Keratinocyte (primary cell): Measurements from ENCODE around the gene PTK6. TPM values are rescaled to one million over a fixed set of nuclear protein-coding genes. Genes with fewer than 3 reads are reported as not detected.
A peak's percentile ranks its signal among the peaks of the same experiment; 100 is the strongest.

ENCODE experiments used
- DNase-seq: peaks from one replicate; pipeline ENCODE4 v3.0.0-alpha.2; 2011; ENCODE audit warnings: low read depth, missing footprints, low spot score
- FAIRE-seq: peaks from 2 replicates; lab custom pipeline; 2011; peaks lifted over from hg19 to GRCh38; lab: Jason Lieb, UNC
- H2AFZ ChIP-seq: 2 replicates; pipeline ENCODE4 v1.6.0; 2012; ENCODE audit warnings: low read length, control low read depth, inconsistent platforms; ENCODE audit not compliant: control insufficient read depth
- H3K27ac ChIP-seq: 2 replicates; pipeline ENCODE4 v1.5.1; 2011; ENCODE audit warnings: low read length; ENCODE audit not compliant: control insufficient read depth, insufficient read depth
- H3K27me3 ChIP-seq: 3 replicates; pipeline ENCODE4 v1.6.0; 2011; ENCODE audit warnings: low read length; ENCODE audit not compliant: control insufficient read depth, insufficient read depth; ENCODE audit errors: extremely low read depth
- H3K36me3 ChIP-seq, 2 experiments: 2 replicates in 1 of 2; 3 replicates in 1 of 2; pipeline ENCODE4 v1.5.1; 2011; ENCODE audit warnings: low read length in 2 of 2, mild to moderate bottlenecking in 1 of 2; ENCODE audit not compliant: control insufficient read depth in 2 of 2, insufficient read depth in 2 of 2; ENCODE audit errors: extremely low read depth in 1 of 2
- H3K4me1 ChIP-seq: 3 replicates; pipeline ENCODE4 v1.5.1; 2011; ENCODE audit warnings: low read length; ENCODE audit not compliant: control insufficient read depth, insufficient read depth; ENCODE audit errors: extremely low read depth
- H3K4me2 ChIP-seq: 3 replicates; pipeline ENCODE4 v1.6.0; 2011; ENCODE audit warnings: low read depth, low read length; ENCODE audit not compliant: control insufficient read depth, insufficient read depth; ENCODE audit errors: extremely low read depth
- H3K4me3 ChIP-seq, 3 experiments: fragments of 200-600 bp in 1 of 3; sonication (generic) in 1 of 3; 2 replicates in 2 of 3; 3 replicates in 1 of 3; pipeline ENCODE4 v1.5.1; 2011 to 2016; ENCODE audit warnings: low read length in 3 of 3, mild to moderate bottlenecking in 3 of 3, control low read depth in 2 of 3, inconsistent platforms in 1 of 3, low read depth in 1 of 3, mixed read lengths in 1 of 3, mixed run types in 1 of 3, moderate library complexity in 1 of 3; ENCODE audit not compliant: control insufficient read depth in 2 of 3, insufficient read depth in 2 of 3; ENCODE audit errors: extremely low read depth in 1 of 3
- H3K79me2 ChIP-seq: 2 replicates; pipeline ENCODE4 v1.6.0; 2012; ENCODE audit warnings: low read length; ENCODE audit not compliant: control insufficient read depth, insufficient read depth
- H3K9ac ChIP-seq: 3 replicates; pipeline ENCODE4 v1.6.0; 2011; ENCODE audit warnings: low read length; ENCODE audit not compliant: control insufficient read depth, insufficient read depth; ENCODE audit errors: extremely low read depth
- H3K9me1 ChIP-seq: 3 replicates; pipeline ENCODE4 v1.6.0; 2011; ENCODE audit warnings: low read length; ENCODE audit not compliant: control insufficient read depth, insufficient read depth; ENCODE audit errors: extremely low read depth
- H3K9me3 ChIP-seq: 2 replicates; pipeline ENCODE4 v1.5.1; 2012; ENCODE audit warnings: low read depth, low read length; ENCODE audit not compliant: control insufficient read depth
- H4K20me1 ChIP-seq: 3 replicates; pipeline ENCODE4 v1.6.0; 2011; ENCODE audit warnings: low read length; ENCODE audit not compliant: control insufficient read depth, insufficient read depth; ENCODE audit errors: extremely low read depth
- EZH2 ChIP-seq: IDR thresholded peaks from one replicate; pipeline ENCODE4 v1.6.1; 2012; ENCODE audit warnings: inconsistent platforms, mild to moderate bottlenecking, low read length, moderate library complexity
- dilution Hi-C: fragments of 300-500 bp; cut with MboI; formaldehyde crosslinking; loops from one replicate; pipeline ENCODE4 v1.7.0; 2020; ENCODE audit warnings: low sequenced_read_pairs; ENCODE audit not compliant: extremely low pct_ligation_motif_present
- polyA plus RNA-seq, 5 experiments: library from polyadenylated mRNA; depleted of rRNA in 3 of 5; stranded (reverse) in 3 of 5; stranded (forward) in 1 of 5; unstranded in 1 of 5; fragments of >200 nt; gene quantifications; 1 replicate in 1 of 5; 2 replicates in 3 of 5; 3 replicates in 1 of 5; pipeline versions ENCODE4 v1.2.1 to v1.2.3, GENCODE V29; 2011 to 2012; ENCODE audit warnings: missing spikeins in 2 of 5, low read depth in 1 of 5, low replicate concordance in 1 of 5
- TF ChIP-seq, protein P1 (sequence below), 3 experiments: IDR thresholded peaks in 1 of 3; conservative IDR thresholded peaks in 1 of 3; optimal IDR thresholded peaks in 1 of 3; 2 replicates in 2 of 3; 3 replicates in 1 of 3; pipeline versions ENCODE3 to v1.5.1; 2011; ENCODE audit warnings: low read length in 3 of 3, mild to moderate bottlenecking in 3 of 3, moderate library complexity in 2 of 3, control low read depth in 1 of 3, inconsistent platforms in 1 of 3; ENCODE audit not compliant: insufficient read depth in 2 of 3; ENCODE audit errors: extremely low read depth in 1 of 3

The PTK6 gene
- polyA plus RNA-seq, 1 donor (not counting 4 experiments of a cell fraction or from before 2014, with no cell fraction given), result 28.5 TPM

DNA sequence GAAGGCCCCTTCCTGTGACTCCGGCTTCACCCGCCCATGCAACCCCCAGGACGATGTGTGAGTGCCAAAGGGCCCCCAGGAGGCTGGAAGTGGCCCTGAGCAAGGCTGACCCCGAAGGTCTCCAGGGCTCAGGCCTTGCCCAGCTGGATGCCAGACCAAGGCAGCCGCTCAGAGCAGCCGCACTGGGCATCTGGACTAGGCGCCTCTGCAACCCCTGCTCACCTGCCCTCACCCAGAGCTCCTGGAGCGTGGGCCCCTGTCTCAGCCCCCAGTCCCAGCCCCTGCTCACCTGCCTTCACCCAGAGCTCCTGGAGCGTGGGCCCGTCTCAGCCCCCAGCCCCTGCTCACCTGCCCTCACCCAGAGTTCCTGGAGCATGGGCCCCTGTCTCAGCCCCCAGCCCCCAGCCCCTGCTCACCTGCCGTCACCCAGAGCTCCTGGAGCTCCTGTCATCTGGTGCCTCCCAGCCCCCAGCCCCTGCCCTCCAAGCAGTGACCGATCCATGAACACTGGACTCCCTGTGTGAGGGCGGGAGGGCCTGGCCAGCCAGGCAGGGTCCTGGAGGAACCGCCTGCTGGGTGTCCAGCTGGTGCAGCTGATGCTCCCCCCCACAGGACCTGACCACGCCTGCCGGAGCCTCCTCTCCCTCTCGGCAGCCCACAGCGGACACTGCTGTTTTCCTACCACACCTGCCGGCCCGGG, 9.2 kb upstream of the PTK6 start:
- Histone ChIP-seq H3K9me1 (no peaks in the 10 kb centered on the region), H3K27me3 (peaks cover 3% of the 10 kb centered on the region), H3K9me3 (no peaks in the 10 kb centered on the region), H4K20me1 (no peaks in the 10 kb centered on the region), H3K9ac (no peak overlapping the region), H3K4me3 (no peak overlapping the region), H3K4me1 (peaks cover 40% of the 10 kb centered on the region), H3K4me2 (no peak overlapping the region), H3K79me2 (no peaks in the 10 kb centered on the region), H3K27ac (no peak overlapping the region), H2AFZ (no peak overlapping the region), H3K36me3 (no peaks in the 10 kb centered on the region)
- TF ChIP-seq, protein P1, sequence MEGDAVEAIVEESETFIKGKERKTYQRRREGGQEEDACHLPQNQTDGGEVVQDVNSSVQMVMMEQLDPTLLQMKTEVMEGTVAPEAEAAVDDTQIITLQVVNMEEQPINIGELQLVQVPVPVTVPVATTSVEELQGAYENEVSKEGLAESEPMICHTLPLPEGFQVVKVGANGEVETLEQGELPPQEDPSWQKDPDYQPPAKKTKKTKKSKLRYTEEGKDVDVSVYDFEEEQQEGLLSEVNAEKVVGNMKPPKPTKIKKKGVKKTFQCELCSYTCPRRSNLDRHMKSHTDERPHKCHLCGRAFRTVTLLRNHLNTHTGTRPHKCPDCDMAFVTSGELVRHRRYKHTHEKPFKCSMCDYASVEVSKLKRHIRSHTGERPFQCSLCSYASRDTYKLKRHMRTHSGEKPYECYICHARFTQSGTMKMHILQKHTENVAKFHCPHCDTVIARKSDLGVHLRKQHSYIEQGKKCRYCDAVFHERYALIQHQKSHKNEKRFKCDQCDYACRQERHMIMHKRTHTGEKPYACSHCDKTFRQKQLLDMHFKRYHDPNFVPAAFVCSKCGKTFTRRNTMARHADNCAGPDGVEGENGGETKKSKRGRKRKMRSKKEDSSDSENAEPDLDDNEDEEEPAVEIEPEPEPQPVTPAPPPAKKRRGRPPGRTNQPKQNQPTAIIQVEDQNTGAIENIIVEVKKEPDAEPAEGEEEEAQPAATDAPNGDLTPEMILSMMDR (optimal IDR thresholded peaks at IDR 0.05 in 1 of 3, IDR thresholded peaks at IDR 0.05 in 1 of 3, conservative IDR thresholded peaks at IDR 0.05 in 1 of 3; ENCODE audit: extremely low read depth in 1 of 3, insufficient read depth in 2 of 3, low read length in 3 of 3), result no peak
- no peak for TF ChIP-seq EZH2
- dilution Hi-C loops, result no loop called here
- DNase-seq (no peak), FAIRE-seq (no peak)

DNA sequence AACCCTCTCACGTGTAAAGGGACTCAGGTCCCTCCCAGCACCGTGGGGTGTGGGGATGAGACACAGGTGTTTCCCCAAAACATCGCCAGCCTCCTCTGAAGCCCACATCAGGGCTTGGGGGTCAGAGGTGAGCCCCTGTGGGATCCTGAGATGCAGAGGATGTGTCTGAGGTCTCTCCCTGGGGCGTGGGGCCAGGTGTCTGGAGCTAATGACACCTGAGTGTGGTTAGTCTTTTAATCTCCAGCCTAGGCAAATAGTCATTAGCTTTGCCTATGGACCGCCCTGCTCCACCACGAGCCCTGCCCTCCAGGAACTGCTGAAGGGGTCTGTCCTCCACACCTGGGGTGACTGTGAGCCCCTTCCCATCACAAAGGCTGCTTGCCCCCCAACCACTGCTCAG, 8.6 kb upstream of the PTK6 start:
- no peak for FAIRE-seq
- dilution Hi-C loops, result no loop called here

More for the DNA sequence above, 8.6 kb upstream of the PTK6 start:
- H3K9me1 ChIP-seq, result no peaks in the 10 kb centered on the region
- peaks cover 40% of the 10 kb centered on the region for H3K4me1 ChIP-seq
- H3K27ac ChIP-seq, result peak overlapping the region; percentile 67
- no peaks in the 10 kb centered on the region for H3K79me2 ChIP-seq
- H3K27me3 ChIP-seq, result peaks cover 3% of the 10 kb centered on the region
- TF ChIP-seq, protein P1 (optimal IDR thresholded peaks at IDR 0.05 in 1 of 3, IDR thresholded peaks at IDR 0.05 in 1 of 3, conservative IDR thresholded peaks at IDR 0.05 in 1 of 3; ENCODE audit: extremely low read depth in 1 of 3, insufficient read depth in 2 of 3, low read length in 3 of 3), result no peak
- TF ChIP-seq EZH2, result no peak
- H3K9me3 ChIP-seq, result no peaks in the 10 kb centered on the region
- no peak overlapping the region for H2AFZ ChIP-seq
- peak overlapping the region in 1 of 3 experiments; percentile 31 for H3K4me3 ChIP-seq
- H4K20me1 ChIP-seq, result no peaks in the 10 kb centered on the region
- no peak for DNase-seq
- no peaks in the 10 kb centered on the region for H3K36me3 ChIP-seq
- peak overlapping the region; percentile 48 for H3K9ac ChIP-seq
- peak overlapping the region; percentile 49 for H3K4me2 ChIP-seq
